B cell (primary cell): ENCODE results near the gene GHR.

Experiments
- CTCF ChIP-seq: fragments of 200-600 bp; IDR thresholded peaks from one replicate; pipeline ENCODE4 v1.8.0; 2022; ENCODE audit warnings: antibody characterized with exemption, mild to moderate bottlenecking
- EZH2 ChIP-seq: IDR thresholded peaks from 2 replicates; pipeline ENCODE4 v1.6.1; 2012; ENCODE audit warnings: borderline replicate concordance, low read depth, mild to moderate bottlenecking, moderate library complexity, low read length; ENCODE audit not compliant: insufficient read depth, poor library complexity, severe bottlenecking

DNA sequence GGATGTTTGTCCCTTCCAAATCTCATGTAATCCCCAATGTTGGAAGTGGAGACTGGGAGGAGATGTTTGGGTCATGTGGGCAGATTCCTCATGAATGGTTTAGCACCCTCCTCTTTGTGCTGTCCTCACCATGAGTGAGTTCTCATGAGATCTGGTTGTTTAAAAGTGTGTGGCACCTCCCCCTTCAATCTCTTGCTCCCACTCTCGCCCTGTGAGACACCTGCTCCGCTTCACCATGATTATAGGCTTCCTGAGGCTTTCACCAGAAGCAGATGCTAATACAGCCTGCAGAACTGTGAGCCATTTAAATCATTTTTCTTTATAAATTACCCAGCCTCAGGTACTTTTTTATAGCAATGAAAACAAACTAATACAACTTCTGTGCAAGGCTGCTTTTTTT lies 206.0 kb downstream of the GHR start:
- TF ChIP-seq CTCF (no peak), EZH2 (no peak)
